Ovary (tissue), 3 donors: ENCODE measurements around the gene ARSG.
A peak's percentile ranks its signal among the peaks of the same experiment; 100 is the strongest.

Experiments
- POLR2A ChIP-seq: fragments of 450-650 bp; IDR thresholded peaks from one replicate; pipeline ENCODE4 v1.6.1; 2017; ENCODE audit warnings: antibody characterized with exemption, mild to moderate bottlenecking, moderate library complexity
- TF ChIP-seq, protein P1 (sequence below), 3 donors: fragments of 450-650 bp in 2 of 3; fragments of 200-600 bp in 1 of 3; IDR thresholded peaks; one replicate each; pipeline versions ENCODE4 v1.5.1 to v1.8.0; 2016 to 2022; ENCODE audit warnings: antibody characterized with exemption in 3 of 3, mild to moderate bottlenecking in 1 of 3
- donor health status: DM: no; HTN: no; CAD: no.

DNA sequence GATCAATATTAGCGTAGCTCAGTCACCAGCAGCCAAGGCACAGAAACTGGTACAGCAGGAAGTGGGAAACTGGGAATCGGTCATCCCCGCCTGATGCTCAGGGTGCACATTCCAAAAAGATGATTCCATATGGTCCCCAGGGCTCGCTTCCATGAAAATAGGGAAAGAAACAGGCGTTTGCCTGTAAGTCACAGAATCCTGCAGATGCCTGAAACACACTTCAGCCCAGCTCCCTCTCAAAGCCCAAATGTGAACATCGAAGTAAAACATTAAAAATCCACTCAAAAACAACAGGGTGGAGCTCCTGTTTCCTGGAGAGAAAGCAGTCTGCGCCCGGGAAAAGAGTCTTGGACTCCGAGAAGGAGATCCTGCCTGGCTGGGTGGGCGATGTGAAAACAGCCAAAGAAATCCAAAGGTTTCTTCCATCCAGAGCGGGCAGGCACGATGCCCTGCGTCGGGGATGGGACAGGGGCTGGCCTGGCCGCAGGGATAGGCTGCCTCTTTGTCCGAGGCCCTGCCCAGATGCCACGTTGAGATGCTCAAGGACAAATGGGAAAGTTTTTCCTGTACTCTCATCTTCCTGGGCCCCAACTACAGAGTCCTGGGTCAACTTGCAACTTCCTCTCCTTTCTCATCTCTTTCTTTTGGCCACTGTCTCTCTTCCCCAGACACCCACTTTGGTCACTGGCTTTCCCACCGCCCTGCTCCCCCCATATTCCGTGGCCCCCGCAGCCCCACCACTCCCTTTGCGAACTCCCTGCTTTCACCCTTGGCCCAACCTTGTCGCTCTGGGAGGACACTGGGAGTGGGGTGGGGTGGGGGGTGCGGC, 165.3 kb downstream of the ARSG start:
- TF ChIP-seq, protein P1, sequence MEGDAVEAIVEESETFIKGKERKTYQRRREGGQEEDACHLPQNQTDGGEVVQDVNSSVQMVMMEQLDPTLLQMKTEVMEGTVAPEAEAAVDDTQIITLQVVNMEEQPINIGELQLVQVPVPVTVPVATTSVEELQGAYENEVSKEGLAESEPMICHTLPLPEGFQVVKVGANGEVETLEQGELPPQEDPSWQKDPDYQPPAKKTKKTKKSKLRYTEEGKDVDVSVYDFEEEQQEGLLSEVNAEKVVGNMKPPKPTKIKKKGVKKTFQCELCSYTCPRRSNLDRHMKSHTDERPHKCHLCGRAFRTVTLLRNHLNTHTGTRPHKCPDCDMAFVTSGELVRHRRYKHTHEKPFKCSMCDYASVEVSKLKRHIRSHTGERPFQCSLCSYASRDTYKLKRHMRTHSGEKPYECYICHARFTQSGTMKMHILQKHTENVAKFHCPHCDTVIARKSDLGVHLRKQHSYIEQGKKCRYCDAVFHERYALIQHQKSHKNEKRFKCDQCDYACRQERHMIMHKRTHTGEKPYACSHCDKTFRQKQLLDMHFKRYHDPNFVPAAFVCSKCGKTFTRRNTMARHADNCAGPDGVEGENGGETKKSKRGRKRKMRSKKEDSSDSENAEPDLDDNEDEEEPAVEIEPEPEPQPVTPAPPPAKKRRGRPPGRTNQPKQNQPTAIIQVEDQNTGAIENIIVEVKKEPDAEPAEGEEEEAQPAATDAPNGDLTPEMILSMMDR (IDR thresholded peaks at IDR 0.05), result peak in 1 of 3 donors; percentile 7
- TF ChIP-seq POLR2A, result peak; percentile 43
